HG03460 (cell line): Measurements from ENCODE around the gene ITGB1BP2.
"Not testable (repeated sequence)": the region's sequence is repeated elsewhere in the genome, so short reads cannot be mapped to it uniquely, and the experiment has no call there.

ENCODE experiments used
- ATAC-seq: cut with Tn5 transposase; IDR thresholded peaks from one replicate; pipeline ENCODE4 v1.9.1; 2021; ENCODE audit not compliant: unreplicated experiment

The ITGB1BP2 gene

GRCh38 chrX:71301195-71301924, at the start of gene ITGB1BP2:
Gene ITGB1BP2 (plus strand): TSS chrX:71301750. CDS start chrX:71301807, 57 bp downstream.
- no peak for ATAC-seq

GRCh38 chrX:71252221-71252620, 49.3 kb upstream of the ITGB1BP2 start:
- ATAC-seq, result no peak

GRCh38 chrX:71253253-71254091, 48.1 kb upstream of the ITGB1BP2 start:
- ATAC-seq, result no peak

- peak; percentile 86 for ATAC-seq
Measured at GRCh38 chrX:71254092-71254963, 47.2 kb upstream of the ITGB1BP2 start, which contains the start of gene ZMYM3. Gene ZMYM3 (minus strand): TSS chrX:71254140. CDS start chrX:71253255, 885 bp downstream.

- ATAC-seq, result no peak
Measured at GRCh38 chrX:71256051-71256450, 45.5 kb upstream of the ITGB1BP2 start.

- ATAC-seq, result no peak
Measured at GRCh38 chrX:71256856-71257255, 44.7 kb upstream of the ITGB1BP2 start.

- ATAC-seq, result not testable (repeated sequence)
Measured at GRCh38 chrX:71268624-71269023, 32.9 kb upstream of the ITGB1BP2 start.

- no peak for ATAC-seq
Measured at GRCh38 chrX:71269801-71270395, 31.7 kb upstream of the ITGB1BP2 start.

GRCh38 chrX:71272313-71272712, 29.2 kb upstream of the ITGB1BP2 start:
- ATAC-seq, result not testable (repeated sequence)

GRCh38 chrX:71281300-71281699, 20.2 kb upstream of the ITGB1BP2 start:
- ATAC-seq, result not testable (repeated sequence)

GRCh38 chrX:71282514-71283402, 18.8 kb upstream of the ITGB1BP2 start:
- peak; percentile 36 for ATAC-seq

GRCh38 chrX:71283403-71284143, 18.0 kb upstream of the ITGB1BP2 start, which contains the start of gene NONO:
Gene NONO (plus strand): TSS chrX:71283635. CDS start chrX:71290638, 7,003 bp downstream.
- peak; percentile 86 for ATAC-seq

GRCh38 chrX:71285929-71286328, 15.6 kb upstream of the ITGB1BP2 start:
- ATAC-seq, result no peak

- no peak for ATAC-seq
Measured at GRCh38 chrX:71291381-71291780, 10.2 kb upstream of the ITGB1BP2 start.

GRCh38 chrX:71292669-71293365, 8.7 kb upstream of the ITGB1BP2 start:
- ATAC-seq, result no peak

GRCh38 chrX:71296806-71297205, 4.7 kb upstream of the ITGB1BP2 start:
- ATAC-seq, result no peak

GRCh38 chrX:71298119-71298518, 3.4 kb upstream of the ITGB1BP2 start:
- no peak for ATAC-seq

- ATAC-seq, result not testable (repeated sequence)
Measured at GRCh38 chrX:71300064-71300463, 1.5 kb upstream of the ITGB1BP2 start.
